BE2C (cell line): ENCODE results near the gene HEYL.

Experiments
- DNase-seq: peaks from one replicate; pipeline ENCODE4 v3.0.0-alpha.2; 2020
- H3K27me3 ChIP-seq: fragments of 250-450 bp; sonication (Bioruptor Pico); 2 replicates; pipeline ENCODE4 v1.5.1; 2020; ENCODE audit warnings: mild to moderate bottlenecking
- H3K36me3 ChIP-seq: fragments of 250-450 bp; sonication (Bioruptor Pico); 2 replicates; pipeline ENCODE4 v1.5.1; 2020; ENCODE audit warnings: mild to moderate bottlenecking
- H3K4me1 ChIP-seq: fragments of 250-450 bp; sonication (Bioruptor Pico); 2 replicates; pipeline ENCODE4 v1.5.1; 2020
- H3K4me3 ChIP-seq: 2 replicates; pipeline ENCODE4 v1.5.1; 2011; ENCODE audit warnings: low read depth, low read length
- H3K9me3 ChIP-seq: fragments of 250-450 bp; sonication (Bioruptor Pico); 2 replicates; pipeline ENCODE4 v1.5.1; 2020
- CTCF ChIP-seq: IDR thresholded peaks from 2 replicates; pipeline ENCODE4 v1.5.1; 2012; ENCODE audit warnings: mild to moderate bottlenecking, low read depth, low read length

The HEYL gene

DNA sequence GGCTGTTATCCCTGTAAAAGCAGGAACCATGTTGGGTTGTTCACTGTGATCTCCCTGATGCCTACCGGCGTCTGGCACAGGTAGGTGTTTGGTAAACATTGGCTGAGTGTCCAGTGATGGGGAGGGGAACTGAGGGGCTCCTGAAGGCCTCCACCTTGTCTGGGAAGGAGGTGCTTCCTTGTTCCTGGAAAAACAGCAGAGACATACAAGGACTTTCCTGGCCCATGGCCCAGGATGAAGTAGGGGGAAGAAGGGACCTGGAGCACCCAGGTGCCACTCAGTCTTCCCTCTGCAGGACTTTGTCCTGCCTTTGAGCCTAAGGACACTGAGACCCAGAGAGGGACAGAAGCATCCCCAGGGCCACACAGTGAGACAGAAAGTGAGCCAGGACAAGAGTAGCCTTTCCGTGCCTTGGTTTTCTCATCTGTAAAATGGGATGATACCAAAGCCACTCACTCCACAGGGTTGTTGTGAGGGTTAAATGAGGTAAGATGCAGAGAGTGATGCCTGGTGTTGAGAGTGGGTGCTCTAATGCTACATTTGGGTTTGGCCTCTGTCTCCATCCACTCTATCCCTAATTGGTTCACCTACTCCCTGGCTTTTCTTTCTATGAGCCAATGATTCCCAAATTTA is 6.1 kb upstream of the HEYL start:
- no peaks in the 10 kb centered on the region for H3K9me3 ChIP-seq
- TF ChIP-seq CTCF: no peak
- H3K27me3 ChIP-seq: no peaks in the 10 kb centered on the region
- no peak overlapping the region for H3K4me3 ChIP-seq
- peaks cover 6% of the 10 kb centered on the region; the same call in 1 of the 2 replicates for H3K4me1 ChIP-seq
- no peak for DNase-seq
- H3K36me3 ChIP-seq: no peaks in the 10 kb centered on the region

GRCh38 chr1:39643705-39644104 is 4.3 kb upstream of the HEYL start:
- peaks cover 6% of the 10 kb centered on the region; the same call in 1 of the 2 replicates for H3K4me1 ChIP-seq
- DNase-seq: no peak
- H3K27me3 ChIP-seq: no peaks in the 10 kb centered on the region

DNA sequence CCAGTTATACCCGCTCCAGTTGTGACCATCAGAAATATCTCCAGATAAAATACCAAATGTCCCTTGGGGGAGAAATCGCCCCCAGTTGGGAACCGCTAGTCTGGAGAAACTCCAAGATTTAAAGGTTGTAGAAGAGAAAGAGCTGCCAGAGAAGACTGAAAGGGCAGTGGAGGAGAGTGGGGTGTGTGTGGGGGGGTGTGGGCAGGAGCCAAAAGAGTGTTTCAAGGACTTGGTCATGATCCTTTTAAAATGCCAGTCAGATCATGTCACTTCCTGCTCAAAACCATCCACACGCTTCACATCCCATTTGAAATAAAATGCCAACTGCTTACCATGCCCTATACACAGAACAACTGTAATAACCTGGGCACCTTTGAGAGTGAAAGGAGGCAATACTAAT is 3.4 kb upstream of the HEYL start:
- no peaks in the 10 kb centered on the region for H3K27me3 ChIP-seq
- H3K36me3 ChIP-seq: no peaks in the 10 kb centered on the region
- no peak overlapping the region for H3K4me3 ChIP-seq
- TF ChIP-seq CTCF: no peak
- peaks cover 6% of the 10 kb centered on the region; the same call in 1 of the 2 replicates for H3K4me1 ChIP-seq
- no peak for DNase-seq
- H3K9me3 ChIP-seq: no peaks in the 10 kb centered on the region

More at GRCh38 chr1:39643705-39644104, 4.3 kb upstream of the HEYL start:
- Histone ChIP-seq H3K4me3 (no peak overlapping the region), H3K36me3 (no peaks in the 10 kb centered on the region), H3K9me3 (no peaks in the 10 kb centered on the region)
- TF ChIP-seq CTCF: no peak

DNA sequence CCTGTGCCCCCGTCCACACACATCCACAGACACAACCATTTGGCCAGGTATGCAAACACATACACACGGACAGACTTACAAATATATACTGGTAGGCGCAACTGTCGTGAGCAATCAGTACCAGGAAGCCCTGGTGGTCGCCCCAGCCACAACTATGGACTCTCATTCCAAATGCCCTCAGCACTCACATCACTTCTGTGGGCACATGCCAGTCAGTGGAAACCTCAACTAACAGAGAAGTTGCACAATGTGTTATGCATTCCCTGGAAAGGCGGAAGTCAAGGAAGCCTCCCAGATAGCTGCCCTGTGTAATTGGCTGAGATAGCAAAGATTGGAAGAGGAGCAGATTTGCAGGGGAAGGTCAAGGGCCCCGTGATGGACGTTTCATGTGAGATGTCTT is 1.4 kb upstream of the HEYL start:
- no peaks in the 10 kb centered on the region for H3K9me3 ChIP-seq
- no peak overlapping the region for H3K4me3 ChIP-seq
- no peak for DNase-seq
- H3K4me1 ChIP-seq: no peaks in the 10 kb centered on the region
- H3K36me3 ChIP-seq: no peaks in the 10 kb centered on the region
- TF ChIP-seq CTCF: no peak
- no peaks in the 10 kb centered on the region for H3K27me3 ChIP-seq

GRCh38 chr1:39638965-39639304 is 508 bp downstream of the HEYL start:
- TF ChIP-seq CTCF: no peak
- H3K9me3 ChIP-seq: no peaks in the 10 kb centered on the region
- H3K36me3 ChIP-seq: no peaks in the 10 kb centered on the region
- DNase-seq: no peak
- no peaks in the 10 kb centered on the region for H3K27me3 ChIP-seq
- H3K4me3 ChIP-seq: no peak overlapping the region
- H3K4me1 ChIP-seq: no peaks in the 10 kb centered on the region

DNA sequence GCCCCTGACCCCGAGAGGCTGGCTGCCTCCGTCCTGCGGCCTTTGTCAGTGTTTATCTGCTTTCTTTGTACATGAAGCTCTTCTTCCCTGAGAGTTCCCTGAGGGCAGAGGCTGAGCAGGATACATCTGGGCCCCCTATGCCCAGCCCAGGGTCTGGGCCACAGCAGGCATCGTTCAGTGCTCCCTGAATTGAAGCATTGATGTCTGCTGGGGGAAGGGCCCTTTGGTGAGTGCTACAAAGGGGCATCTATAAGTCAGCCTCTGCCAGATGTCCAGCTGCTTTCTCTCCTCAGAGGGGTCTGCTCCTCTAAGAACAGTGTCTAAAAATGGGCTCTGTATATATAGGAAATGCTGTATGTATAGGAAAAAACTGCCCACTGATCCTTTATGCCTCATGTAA is 2.1 kb downstream of the HEYL start:
- Histone ChIP-seq H3K4me3 (no peak overlapping the region), H3K36me3 (no peaks in the 10 kb centered on the region), H3K27me3 (no peaks in the 10 kb centered on the region), H3K9me3 (no peaks in the 10 kb centered on the region), H3K4me1 (no peaks in the 10 kb centered on the region)
- no peak for TF ChIP-seq CTCF
- DNase-seq: no peak
